GM19240 (cell line): ENCODE measurements around the gene DUS2.

Experiments used
- DNase-seq: peaks from one replicate; pipeline ENCODE4 v3.0.0; 2011; ENCODE audit warnings: low spot score; ENCODE audit not compliant: insufficient read length

Gene DUS2

DNA sequence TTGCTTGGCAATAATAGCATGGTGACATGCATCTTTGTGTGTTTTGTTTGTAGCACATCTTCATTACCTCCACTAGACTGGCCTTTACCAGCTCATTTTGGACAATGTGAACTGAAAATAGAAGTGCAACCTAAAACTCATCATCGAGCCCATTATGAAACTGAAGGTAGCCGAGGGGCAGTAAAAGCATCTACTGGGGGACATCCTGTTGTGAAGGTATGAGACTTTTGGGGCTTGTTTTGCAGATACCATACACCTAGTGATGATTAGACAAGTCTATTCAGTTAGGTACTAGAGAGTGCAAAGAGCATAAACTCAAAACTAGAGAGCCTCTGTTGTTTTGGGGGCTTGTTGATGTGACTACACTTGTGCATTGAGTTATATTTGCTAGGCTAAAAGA lies 103.3 kb downstream of the DUS2 start:
- no peak for DNase-seq

DNA sequence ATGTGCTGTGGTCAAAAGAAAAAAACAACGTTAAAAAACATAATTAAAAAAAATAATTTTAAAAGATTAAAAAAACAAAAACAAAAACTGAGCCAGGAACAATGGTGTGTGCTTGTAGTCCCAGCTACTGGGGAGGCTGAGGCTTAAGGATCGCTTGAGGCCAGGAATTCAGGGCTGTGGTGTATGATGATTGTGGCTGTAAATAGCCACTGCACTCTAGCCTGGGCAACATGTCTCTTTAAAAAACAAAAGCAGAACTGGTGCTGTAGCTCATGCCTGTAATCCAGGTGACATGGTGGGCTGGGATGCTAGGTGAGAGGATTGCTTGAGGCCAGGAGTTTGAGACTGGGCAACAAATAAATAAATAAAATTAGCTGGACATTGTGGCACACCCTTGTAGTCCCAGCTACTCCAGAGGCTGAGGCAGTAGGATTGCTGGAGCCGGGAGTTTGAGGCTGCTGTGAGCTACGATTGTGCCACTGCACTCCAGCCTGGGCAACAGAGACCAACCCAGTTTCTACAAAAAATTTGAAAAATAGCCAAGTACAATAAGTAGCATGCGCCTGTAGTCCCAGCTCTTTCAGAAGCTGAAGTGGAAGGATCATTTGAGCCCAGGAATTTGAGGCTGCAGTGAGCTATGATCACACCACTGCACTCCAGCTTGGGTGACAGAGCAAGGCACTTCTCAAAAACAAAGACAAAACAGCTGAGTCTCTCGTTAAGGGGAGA lies 105.7 kb downstream of the DUS2 start:
- DNase-seq: no peak
